Astrocyte of the hippocampus (primary cell): ENCODE results near the gene KCND3.

Experiments used
- DNase-seq: peaks from one replicate; pipeline ENCODE4 v3.0.0; 2011; ENCODE audit warnings: low read depth, low spot score

KCND3 gene

DNA sequence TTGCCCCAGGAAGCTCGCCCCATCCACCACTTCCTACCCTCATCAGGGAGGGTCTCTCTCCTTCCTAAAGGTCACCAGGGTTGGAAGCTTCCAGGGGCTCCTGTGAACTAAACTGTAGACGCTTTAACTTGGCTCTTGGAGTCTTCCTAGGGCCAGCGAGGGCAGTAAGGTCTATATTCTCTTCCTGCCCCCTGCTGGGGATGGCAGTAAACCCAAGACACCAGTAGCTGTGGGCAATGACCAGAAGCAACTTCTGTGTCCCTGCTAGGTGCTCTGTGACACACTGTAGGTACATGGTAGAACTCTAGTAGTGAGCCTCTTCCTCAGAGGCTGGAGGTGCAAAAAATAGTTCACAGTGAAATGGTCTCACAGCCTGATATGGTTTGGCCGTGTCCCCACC is 30.0 kb downstream of the KCND3 start:
- DNase-seq: no peak

DNA sequence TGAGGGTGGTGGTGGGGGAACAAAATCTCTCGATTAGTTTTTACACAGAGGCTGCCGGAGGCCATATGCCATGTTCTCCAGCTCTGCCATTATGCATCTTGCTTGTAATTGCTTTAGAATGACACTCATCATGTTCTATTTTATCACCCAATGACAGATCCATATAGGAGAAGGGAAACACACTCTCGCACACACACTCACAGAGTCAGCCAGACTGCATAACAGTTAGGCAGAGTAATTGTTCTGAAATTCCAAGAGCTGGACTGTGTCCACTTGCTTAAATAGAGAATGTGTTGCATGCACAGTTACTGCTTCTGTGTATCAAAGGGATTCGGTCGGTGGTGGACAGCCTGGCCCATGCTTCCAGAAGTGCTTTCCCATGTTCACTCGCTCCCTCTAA is 30.6 kb downstream of the KCND3 start:
- DNase-seq: peak; percentile 16

DNA sequence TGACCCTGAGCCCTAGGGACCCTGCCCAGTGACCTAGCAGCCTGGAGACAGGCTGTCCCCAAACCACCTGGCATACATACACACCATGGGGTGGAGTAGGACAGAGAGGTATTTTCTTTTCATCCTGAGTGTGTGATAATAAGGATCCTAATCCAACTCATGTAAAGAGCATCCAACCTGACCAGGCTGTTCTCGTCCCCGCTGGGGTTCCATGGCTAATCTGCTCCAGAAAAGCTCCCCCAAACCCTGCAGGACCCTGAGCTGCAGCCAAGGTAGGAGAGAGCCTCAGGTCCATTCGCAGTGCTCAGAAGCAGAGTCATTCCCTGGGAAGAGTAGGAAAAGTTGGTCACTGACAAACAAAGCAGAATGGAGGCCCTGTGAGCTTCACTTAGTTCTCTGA is 31.4 kb downstream of the KCND3 start:
- no peak for DNase-seq

DNA sequence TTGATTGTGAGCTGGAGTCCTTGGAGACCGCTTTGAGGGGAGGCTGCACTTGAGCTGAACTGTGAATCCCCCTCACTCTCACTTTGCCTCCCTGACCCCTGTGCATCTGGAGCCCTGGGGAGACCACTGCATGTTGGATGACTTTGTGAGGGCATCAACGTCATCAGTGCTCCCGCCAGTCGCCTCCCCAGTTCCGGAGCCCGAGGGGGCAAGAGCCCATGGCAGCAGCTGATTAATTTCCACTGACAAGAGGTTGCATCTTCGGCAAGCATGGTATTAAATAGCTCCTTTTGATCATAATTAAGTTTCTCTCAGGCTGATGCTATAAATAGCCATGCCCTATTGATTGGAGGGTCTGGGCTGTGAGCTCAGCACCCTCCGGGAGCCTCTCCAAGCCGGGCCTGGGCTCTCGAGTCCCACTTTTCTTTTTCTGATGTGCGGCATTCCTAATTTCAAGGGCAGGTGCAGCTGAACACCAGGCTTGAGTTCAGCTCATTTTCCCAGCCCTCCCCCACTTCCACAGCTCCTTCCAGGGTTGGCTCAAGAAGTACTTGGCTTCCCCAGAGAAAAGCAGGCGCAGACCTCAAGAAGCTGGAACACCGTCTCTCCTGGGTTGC is 33.2 kb downstream of the KCND3 start:
- DNase-seq: no peak

DNA sequence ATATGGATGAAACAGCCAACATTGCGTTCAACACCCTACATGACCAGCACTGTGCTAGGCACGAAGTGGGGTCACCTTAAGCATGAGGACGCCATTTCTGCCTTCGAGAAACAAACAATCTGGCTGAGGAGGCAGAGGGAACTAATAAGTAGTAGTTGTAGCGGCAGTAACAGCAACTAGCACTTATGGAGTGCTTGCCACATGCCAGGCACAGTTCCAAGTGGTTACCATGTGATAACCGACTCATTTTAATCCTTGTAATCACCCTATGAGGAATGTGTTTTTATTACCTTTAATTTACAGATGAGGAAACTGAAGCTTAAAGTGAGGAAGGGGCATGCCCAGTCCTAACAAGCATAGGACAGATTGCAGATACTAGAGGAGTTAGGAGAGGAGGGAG is 33.7 kb downstream of the KCND3 start:
- DNase-seq: peak; percentile 67

DNA sequence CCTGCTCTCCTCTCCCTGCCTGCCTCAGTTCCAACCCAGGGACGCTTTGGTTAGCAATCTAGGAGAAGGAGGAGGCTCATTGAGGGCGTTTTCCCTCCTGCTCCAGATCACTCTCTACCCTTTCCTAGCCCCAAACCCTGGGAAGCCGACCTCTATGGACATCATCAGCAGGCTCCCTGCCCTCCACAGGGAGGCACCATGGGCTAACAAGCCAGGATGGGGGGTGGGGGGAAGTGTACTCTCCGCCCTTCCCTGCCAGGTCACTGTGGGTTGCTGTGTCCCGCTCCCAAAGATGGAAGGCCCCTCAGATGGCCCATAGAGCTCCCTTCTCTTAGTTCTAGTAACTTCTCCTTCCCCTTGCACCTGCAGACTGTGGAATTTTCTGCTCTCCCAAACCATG is 35.7 kb downstream of the KCND3 start:
- DNase-seq: no peak

DNA sequence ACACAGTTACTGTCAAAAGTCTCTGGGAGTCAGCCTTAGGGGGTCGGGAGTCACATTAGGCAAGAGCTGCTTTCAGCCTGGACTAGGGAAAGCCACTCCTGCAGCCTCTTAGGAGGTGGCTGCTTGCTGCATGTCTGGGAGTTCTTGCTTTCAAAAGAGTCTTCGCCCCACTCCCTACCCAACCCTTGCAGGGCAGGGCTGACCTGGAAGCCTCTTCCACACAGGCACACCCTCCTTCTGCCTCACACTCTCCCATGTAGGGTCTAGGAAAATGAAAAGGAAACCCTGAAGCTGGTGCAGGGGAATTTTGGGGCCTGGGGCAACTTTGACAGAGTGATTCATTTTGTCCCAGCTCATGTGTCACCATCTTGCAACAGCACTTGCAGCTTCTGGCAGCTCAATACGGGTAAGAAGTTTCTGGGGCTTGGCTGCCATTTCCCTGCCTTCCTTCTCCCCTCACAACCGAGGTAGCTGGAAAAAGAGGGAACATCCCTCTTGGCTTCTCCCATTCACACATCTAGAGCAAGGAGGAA is 37.3 kb downstream of the KCND3 start:
- no peak for DNase-seq

DNA sequence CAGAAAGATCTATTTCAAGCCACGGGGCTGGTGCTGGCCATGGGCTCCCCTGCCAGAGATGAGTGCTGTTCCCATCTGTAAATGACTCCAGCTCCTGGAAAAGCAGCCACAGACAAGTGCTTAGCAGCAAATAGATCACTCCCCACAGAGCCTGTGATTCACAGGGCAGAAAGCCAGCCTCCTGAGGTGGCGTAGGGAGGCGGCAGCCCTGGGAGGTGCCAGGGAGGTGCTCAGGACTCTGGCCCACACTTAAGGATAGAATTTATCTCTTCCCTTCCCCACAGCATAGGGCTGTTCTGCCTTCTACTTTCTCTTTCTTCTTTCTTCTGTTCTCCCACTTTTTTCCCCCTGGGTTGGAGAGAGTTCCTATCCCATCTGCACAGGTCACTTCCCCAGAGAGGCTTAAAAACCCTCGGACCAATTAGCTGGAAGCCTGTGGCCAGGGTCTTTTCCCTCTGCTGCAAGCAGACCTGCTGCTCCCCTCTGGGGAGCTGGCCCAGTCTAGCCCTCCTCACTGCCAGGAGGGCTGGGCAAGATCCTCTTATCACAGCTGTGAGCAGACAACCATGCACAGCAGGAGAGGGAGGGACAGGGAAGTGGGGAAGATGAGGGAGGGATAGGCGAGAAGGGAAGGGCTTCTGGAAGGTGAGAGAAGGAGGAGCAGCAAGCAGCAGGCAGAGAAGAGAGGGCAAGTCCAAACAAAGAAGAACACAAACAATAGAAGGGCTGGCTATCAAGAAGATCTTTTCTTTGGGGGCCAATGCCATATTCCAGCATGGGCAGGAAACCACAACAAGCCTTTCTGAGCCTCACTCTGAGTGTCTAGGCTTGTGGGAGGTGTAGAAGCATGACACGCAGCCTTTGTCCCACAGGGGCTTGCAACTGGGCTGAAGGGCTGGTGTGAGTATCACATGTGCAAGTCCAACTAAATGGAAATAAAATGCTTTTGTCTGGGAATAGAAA is 41.0 kb downstream of the KCND3 start:
- DNase-seq: peak; percentile 79

DNA sequence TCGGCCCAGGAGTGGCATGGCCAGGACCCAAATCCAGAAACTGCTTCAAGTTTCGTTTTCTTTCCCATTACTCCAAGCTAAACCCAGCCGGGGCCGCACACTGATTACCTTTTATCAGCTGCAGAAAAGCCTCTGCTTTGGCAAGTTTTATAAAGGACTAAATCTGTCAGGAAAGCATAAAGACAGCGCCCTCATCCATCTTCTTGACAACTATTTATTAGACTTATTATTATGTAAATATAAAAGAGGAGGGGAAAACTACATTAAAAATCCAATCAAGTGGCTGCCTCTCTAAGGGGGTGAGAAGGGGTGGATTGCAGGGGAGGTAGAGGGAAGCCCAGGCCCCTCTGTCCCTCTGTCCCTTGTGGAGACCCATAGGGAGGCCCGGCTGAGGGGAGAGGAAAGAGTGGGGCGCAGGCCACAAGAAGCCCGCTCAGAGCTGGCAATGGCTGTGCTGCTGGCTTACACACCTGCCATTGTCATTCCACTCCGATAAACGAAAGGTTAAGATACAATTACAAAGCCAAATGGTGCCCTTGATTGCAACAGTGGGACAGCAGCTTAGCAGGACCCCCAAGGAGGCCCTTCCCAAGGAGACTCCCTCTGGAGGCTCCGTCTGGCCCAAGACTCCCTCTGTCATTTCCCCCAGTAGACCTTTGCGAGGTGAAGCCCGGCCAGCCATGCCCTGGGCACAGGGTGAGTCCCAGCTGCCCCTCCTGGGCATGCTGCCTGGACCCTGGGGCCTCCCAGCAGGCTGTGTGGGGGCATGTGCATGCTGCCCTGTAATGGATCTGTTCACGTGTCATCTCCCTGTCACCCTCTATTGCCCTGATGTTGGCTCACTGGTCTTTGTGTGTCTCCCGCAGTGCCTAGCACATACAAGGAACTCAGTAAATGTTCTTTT is 45.4 kb downstream of the KCND3 start:
- DNase-seq: no peak

DNA sequence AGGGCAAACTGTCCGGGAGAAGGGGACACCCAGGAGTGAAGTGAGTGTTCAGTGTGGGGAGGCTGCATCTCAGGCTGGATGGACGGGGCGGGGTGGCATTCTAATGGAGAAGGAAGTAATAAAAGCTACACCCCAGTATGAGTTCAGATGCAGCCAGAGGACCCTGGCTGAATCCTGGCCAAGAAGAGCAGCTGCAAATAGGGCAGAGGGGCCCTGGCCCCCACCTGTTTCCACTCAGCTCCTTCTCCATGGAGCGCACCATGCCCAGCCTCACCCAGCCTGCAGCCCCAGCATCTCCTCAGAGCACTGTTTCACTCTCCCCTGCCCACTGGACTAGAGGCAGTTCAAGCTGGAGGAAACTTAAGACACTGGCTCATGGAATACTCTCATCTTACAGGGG is 46.4 kb downstream of the KCND3 start:
- DNase-seq: no peak

DNA sequence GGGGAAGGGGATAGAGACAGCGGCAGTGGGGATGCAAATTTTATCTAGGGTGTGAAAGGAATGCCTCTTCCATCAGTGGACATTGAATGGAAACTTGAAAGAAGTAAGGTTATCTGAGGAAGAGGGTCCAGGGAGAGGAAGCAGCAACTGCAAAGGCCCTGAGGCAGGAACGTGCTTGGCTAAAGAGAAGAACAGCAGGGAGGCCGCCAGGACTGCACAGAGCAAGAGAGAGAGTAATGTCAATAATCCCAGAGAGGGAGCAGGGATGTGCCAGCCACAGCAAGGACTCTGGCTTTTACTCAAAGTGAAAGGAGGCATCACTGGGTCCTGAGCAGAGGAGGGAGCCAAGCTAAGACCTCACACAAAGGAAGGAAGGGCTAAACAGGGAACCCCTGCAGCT is 50.9 kb downstream of the KCND3 start:
- no peak for DNase-seq

DNA sequence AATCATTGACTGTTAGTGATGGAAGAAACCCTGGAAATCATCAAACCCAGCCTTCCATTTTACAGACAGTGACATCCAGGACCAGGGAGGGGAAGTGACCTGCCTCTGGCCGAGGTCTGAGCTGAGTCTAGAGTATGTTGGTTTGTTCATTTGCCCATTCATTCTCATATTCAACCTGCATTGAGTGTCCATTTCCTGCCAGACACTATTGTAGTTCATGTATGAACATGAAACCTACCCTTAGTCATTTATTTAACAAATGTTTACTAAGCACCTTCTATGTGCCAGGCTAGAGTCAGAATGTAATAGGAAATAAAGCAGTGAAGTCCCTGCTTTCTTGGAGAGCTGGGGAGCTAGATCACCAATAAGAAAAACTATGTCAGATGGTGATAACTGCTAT is 51.3 kb downstream of the KCND3 start:
- no peak for DNase-seq

DNA sequence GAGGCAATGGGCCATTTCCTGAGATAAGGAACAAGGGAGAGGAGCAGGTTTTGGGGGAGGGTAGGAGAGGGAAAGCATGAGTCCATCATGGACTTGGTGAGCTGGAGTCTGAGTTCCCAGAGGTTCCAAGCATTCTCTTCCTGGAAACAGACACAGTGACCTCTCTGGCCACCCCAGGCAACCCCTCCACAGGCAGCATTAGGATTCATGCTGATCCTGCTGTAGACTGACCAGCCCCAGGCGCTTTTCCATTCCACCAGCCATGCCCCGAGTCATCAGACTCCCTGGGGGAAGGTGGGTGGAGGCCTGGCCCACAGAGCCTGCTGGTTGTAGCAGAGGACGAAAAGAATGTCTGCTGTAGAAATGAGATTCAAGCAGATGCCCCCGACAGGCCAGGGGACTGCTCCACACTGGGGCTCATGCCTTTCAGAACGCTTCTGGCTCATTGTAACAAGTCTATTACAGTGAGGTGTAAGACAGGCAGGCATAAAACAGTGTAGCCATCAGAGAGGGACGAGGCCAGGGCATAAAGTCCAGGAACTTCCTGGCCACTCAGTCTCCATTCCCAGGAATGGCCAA is 52.2 kb downstream of the KCND3 start:
- no peak for DNase-seq

DNA sequence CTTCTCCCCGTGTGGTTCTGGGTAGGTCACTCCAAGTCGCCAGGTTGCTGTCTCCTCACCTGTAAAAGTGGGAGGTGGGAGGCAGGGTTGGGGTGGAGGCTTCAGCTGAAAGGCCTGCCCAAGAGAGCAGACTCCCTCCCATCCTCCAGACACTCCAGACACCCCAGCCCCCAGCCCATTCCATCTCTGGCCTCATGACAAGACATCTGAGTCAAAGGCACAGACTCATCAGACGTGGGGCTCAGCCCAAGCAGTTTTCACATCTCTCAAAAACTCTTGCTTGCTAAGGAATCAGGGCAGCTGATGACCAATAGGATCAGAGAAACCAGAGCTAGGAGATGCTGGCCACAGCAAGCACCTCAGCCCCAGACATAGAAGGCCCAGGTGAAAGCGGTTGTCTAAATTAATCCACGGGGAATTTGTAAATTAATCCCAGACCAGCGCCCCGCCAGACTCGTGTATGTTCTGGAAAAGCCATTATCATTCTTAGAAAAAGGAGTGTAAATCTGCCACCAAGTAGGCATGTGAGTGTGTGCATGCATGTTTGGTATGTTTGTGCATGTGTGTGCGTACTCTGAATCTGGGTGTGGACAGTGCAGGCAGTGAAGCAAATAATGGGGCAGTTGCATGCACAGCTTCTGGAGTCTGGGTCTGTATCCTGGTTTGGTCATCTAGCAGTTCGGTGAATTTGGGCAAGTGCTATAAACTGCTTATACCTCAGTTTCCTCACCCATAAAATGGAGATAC is 55.2 kb downstream of the KCND3 start:
- DNase-seq: no peak

DNA sequence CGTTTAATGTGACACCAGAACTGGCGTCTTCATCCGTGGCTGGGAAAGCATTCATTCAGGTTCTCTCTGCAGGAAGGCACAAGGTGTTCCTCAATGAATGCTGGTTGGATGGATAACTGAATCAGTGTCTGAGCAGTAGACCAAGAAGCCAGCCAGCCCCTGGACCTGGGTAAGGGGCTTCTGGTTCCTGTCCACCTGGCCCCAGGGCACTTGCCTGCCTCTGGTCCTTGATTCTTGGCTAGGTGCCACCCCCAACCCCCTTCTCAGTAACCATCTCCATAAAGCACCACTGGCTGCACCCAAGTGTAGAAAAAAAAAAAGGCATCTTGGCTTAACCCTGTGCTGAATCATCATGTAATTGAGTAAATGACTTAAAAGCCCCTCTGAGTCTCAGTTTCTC is 59.1 kb downstream of the KCND3 start:
- DNase-seq: no peak

DNA sequence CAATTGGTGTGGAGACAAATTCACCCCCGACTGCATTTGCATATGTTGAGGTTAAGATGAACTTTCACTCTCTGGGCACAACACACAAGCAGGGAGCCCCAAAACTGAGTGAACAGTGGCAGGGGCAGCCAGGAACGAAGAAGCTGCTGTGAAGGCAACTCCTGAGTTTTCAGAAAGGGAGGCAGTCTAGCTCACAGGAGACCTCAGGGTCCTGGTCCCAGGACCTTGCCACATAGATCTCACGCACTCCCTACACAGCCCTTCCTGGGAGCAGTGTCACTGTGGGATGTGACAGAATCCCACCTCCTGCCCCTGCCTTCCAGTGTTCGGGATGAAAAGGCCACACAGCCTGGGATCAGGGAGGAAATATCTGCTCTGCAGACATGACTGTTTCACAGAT is 60.9 kb downstream of the KCND3 start:
- no peak for DNase-seq

DNA sequence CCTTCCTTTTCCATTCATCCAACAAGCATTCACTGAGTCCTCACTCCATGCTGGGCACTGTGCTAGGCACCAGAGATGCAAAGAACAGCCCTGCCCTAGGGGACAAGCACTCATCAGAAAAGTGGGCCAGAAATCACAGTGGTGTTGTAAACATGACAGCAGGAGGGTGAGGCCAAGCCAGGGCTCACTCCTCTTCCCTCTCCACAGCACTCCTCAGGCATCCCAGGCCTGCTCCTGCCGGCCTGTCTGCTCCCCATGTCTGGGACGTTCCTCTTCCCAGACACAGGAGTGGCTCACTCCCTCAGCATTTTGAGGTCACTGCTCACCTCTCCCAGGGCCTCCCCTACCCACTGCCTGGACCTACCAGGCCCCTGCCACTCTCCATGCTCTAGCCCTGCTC is 61.8 kb downstream of the KCND3 start:
- no peak for DNase-seq

DNA sequence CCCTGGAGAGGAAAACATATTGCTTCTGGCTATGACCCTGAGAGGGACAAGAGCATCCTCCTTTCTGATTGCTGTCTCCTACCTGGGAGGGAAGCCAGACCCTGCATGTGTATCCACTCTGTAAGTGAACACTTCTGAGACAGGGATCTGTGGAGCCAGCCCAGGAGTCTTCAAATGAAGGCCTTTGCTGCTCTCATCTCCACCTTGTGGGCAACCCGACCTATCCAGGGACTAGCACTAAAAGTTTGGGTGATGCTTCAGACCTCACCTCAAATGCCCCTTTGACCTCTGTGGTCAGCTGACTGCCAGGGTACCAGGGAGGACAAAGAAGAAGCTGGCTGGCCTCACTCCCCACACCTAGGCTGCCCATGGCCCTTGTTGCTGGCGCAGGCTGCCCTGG is 64.7 kb downstream of the KCND3 start:
- no peak for DNase-seq

DNA sequence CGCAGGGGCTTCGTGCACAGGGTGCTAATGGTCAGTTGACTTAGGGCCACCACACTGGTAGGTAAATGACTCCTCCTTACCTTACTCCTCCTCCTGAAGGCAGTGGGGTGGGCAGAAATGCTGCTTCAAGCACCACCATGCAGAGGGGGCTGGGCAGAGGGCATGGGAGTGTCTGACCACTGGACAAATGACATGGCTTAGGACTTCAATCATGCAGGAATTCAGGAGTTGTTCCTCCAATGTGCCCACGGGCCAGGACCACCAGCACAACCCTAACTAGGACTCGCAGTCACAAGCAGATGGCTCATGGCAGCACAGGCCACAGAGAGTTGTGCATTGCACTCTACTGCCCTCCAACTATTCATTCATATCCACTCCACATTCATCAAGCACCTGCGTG is 65.7 kb downstream of the KCND3 start:
- no peak for DNase-seq

DNA sequence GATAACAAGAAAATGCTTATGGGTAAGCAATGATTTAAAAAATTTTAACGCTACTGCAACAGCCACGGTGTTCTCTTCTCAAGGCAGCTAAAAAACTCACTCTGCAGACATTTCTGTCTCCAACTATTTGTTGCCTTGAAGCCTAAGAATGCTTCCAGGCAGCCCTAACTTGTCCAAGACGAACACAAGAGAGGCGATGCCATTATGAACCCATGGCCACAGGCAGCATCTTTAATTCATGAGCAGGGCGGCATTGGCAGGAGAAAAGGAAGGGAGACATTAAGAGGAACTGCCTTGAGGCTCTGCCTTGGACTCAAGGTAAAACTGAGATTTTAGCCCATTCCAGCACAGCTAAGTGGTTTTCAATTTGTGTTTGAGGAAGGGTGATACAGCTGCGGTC is 67.5 kb downstream of the KCND3 start:
- no peak for DNase-seq
